Psoas muscle (tissue), 8 donors: ENCODE results near the gene MRPL20. TPM values are rescaled to one million over a fixed set of nuclear protein-coding genes. Genes with fewer than 3 reads are reported as not detected.
"Not testable (repeated sequence)": the region's sequence is repeated elsewhere in the genome, so short reads cannot be mapped to it uniquely, and the experiment has no call there.

ENCODE experiments used
- ATAC-seq, 4 donors: fragments of 200-7000 bp; cut with Tn5 transposase; one replicate each; pipeline ENCODE4 v1.9.1; 2020; ENCODE audit warnings: moderate library complexity in 3 of 4, mild to moderate bottlenecking in 2 of 4
- DNase-seq, 2 donors: peaks; one replicate each; pipeline ENCODE4 v3.0.0-alpha.2; 2020
- H3K27ac ChIP-seq: fragments of 200-600 bp; one replicate; pipeline ENCODE4 v1.8.0; 2022
- H3K27me3 ChIP-seq, 3 donors: fragments of 200-600 bp in 1 of 3; one replicate each; pipeline versions ENCODE4 v1.6.1 to v1.8.0; 2013 to 2022; ENCODE audit warnings: low read length in 2 of 3, mild to moderate bottlenecking in 2 of 3, moderate library complexity in 1 of 3; ENCODE audit not compliant: insufficient read depth in 3 of 3
- H3K36me3 ChIP-seq, 2 donors: fragments of 200-600 bp in 1 of 2; one replicate each; pipeline versions ENCODE4 v1.6.1 to v1.8.0; 2013 to 2022; ENCODE audit warnings: low read depth in 1 of 2, mild to moderate bottlenecking in 1 of 2, moderate library complexity in 1 of 2; ENCODE audit not compliant: insufficient read depth in 1 of 2
- H3K4me1 ChIP-seq: fragments of 200-600 bp; one replicate; pipeline ENCODE4 v1.8.0; 2022
- H3K4me3 ChIP-seq: fragments of 200-600 bp; one replicate; pipeline ENCODE4 v1.8.0; 2022; ENCODE audit warnings: mild to moderate bottlenecking
- H3K9me3 ChIP-seq: fragments of 200-600 bp; one replicate; pipeline ENCODE4 v1.8.0; 2022
- WGBS, 3 donors: extraction: QIAGEN DNeasy Blood & Tissue Kit; methylation state at CpG; one replicate each; pipeline versions ENCODE4 v1.1.6 to v1.1.7; 2013; 5-methylcytosine and 5-hydroxymethylcytosine counted together
- intact Hi-C, 2 donors: fragments of 100-400 bp; cut with DNase I; formaldehyde crosslinking; loops; one replicate each; pipeline versions ENCODE4 v1.11.0 to v1.14.2; 2022
- polyA plus RNA-seq, 3 donors: library from polyadenylated mRNA; stranded (reverse); fragments of 200-250 nt; gene quantifications; one replicate each; pipeline ENCODE4 v1.2.3, GENCODE V29; 2013
- total RNA-seq, 4 donors: library from RNA; stranded (reverse); fragmentation: NEBNext Ultra II Directional in 2 of 4; extraction: Animal tissue kit (Norgen Biotek cat#: 25700) in 2 of 4; gene quantifications; one replicate each; pipeline versions ENCODE4 v1.2.1 to v1.2.4, GENCODE V29; 2021 to 2023
- TF ChIP-seq, protein P1 (sequence below): fragments of 200-600 bp; IDR thresholded peaks from one replicate; pipeline ENCODE4 v1.8.0; 2022; ENCODE audit warnings: antibody characterized with exemption
- donor health status: healthy with polysubstance abuse.
- donor health status: DM: no; HTN: no; CAD: no; lungs with moderate emphysema.
- donor health status: Bipolar disorder and iron deficiency.
- donor health status: healthy.
- donor health status: DM: yes; HTN: yes; CAD: no.
- donor health status: DM: no; HTN: no; CAD: no.
- donor health status: DM: no; HTN: no; CAD: no.
- donor health status: DM: yes; HTN: yes; CAD: no.

The MRPL20 gene
- total and polyA plus RNA-seq, 7 donors: 114 to 308 (median 159) TPM

DNA sequence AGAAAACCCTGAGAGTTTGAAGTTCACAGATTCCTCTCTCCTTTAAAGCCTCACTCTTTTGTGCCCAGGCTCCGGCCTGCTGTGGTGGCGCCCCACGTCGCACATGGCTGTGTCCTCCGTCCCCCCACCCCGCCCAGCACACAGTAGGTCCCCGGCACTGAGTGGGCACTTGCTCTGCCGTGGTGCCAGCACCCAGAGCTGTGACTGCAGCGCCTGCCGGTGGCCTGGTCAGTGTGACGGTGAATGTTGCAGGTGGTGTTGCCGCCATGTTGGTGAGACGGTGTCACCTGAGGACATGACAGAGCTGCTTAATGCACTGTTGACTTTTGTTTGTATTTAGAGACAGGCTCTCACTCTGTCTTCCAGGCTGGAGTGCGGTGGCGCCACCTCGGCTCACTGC, 45.8 kb upstream of the MRPL20 start:
- TF ChIP-seq, protein P1, sequence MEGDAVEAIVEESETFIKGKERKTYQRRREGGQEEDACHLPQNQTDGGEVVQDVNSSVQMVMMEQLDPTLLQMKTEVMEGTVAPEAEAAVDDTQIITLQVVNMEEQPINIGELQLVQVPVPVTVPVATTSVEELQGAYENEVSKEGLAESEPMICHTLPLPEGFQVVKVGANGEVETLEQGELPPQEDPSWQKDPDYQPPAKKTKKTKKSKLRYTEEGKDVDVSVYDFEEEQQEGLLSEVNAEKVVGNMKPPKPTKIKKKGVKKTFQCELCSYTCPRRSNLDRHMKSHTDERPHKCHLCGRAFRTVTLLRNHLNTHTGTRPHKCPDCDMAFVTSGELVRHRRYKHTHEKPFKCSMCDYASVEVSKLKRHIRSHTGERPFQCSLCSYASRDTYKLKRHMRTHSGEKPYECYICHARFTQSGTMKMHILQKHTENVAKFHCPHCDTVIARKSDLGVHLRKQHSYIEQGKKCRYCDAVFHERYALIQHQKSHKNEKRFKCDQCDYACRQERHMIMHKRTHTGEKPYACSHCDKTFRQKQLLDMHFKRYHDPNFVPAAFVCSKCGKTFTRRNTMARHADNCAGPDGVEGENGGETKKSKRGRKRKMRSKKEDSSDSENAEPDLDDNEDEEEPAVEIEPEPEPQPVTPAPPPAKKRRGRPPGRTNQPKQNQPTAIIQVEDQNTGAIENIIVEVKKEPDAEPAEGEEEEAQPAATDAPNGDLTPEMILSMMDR: no peak
- ATAC-seq (no peak), DNase-seq (no peak)
- WGBS, 3 donors: 92 to 94% (median 93%) methylated on average over 16 of the region's 16 CpGs
- H3K27ac ChIP-seq: no peak overlapping the region
- H3K4me3 ChIP-seq: no peak overlapping the region
- H3K27me3 ChIP-seq: no peaks in the 10 kb centered on the region
- intact Hi-C loops: no loop called here
- no peaks in the 10 kb centered on the region for H3K4me1 ChIP-seq
- H3K36me3 ChIP-seq: no peaks in the 10 kb centered on the region
- no peaks in the 10 kb centered on the region for H3K9me3 ChIP-seq

DNA sequence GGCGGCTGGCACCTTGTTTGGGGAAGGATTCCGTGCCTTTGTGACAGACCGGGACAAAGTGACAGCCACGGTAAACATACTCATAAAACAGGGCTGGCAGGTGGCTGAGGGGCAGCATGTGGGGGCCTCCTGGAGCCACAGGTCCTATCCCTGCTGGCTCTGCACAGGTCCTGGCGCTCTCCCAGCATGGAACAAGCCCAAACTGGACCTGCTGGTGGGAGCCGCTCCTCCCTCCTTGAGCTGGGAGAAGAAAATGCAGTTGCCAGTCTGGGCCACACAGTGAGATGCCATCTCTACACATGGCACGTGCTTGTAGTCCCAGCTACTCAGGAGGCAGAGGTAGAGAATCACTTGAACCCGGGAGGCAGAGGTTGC, 45.3 kb upstream of the MRPL20 start:
- 69 to 76% (median 73%) methylated on average over 8 of the region's 8 CpGs for WGBS, 3 donors
- H3K9me3 ChIP-seq, H3K4me1 ChIP-seq, intact Hi-C loops, H3K27ac ChIP-seq, H3K36me3 ChIP-seq, ATAC-seq, DNase-seq, H3K27me3 ChIP-seq, H3K4me3 ChIP-seq: not testable (repeated sequence)

DNA sequence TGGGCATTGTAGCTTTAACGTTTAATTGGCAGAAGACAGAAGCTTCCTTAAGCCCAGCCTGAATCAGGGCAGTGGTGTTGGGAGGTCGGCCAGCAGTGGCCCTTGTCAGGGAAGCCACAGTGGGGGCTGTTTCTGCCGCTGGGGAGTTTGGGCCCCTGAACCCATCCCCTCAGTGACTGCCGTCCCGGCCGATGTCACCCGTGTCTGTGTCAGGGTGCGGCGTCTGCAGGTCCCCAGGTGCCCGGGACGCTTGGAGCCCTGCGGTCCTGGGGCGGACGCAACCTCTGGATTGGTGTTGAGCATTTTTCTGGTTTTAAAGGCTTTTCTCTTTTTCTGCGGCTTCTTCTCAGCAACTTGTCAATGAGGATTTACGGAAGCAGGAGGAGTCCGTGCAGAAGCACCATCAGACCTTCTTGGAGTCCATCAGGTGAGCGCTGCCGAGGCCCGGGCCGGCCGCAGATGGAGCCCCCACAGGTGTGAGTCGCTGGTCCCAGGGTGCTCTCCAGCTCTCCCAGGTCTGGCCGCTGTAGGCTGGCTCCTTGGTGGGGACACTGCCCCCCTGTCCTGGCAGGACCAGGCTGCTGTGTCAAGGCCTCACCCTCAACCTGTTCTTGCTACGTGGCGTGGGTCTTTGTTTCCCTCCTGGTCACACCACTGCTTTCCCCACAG, 44.7 kb upstream of the MRPL20 start:
- TF ChIP-seq, protein P1: no peak
- Histone ChIP-seq H3K27ac (no peak overlapping the region), H3K27me3 (no peaks in the 10 kb centered on the region), H3K4me3 (no peak overlapping the region), H3K4me1 (no peaks in the 10 kb centered on the region), H3K9me3 (no peaks in the 10 kb centered on the region), H3K36me3 (no peaks in the 10 kb centered on the region)
- DNase-seq (no peak), ATAC-seq (no peak)
- WGBS, 3 donors: 88 to 91% (median 90%) methylated on average over 26 of the region's 26 CpGs
- intact Hi-C loops: no loop called here

DNA sequence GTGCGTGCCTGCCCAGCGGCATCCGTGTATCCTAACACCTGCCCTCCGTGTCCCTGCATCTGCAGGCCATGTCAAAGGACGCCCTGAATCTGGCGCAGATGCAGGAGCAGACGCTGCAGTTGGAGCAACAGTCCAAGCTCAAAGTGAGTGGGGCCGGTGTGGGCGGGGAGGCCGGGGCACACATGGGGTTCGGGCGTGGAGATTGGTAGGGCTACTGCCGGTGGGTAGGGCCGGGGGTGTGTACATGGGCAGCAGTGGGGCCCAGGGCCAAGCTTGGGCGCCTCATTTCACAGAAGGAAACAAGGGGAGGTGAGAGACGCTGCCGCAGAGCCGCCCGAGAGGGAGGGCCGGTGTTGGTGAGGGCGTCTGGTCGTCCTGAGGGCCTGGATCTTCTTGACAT, 43.5 kb upstream of the MRPL20 start:
- H3K4me1 ChIP-seq, ATAC-seq, H3K4me3 ChIP-seq, H3K9me3 ChIP-seq, H3K36me3 ChIP-seq, H3K27ac ChIP-seq, H3K27me3 ChIP-seq, intact Hi-C loops, DNase-seq: not testable (repeated sequence)
- whole genome bisulfite sequencing, 3 donors: 77 to 80% (median 79%) methylated on average over 22 of the region's 22 CpGs

DNA sequence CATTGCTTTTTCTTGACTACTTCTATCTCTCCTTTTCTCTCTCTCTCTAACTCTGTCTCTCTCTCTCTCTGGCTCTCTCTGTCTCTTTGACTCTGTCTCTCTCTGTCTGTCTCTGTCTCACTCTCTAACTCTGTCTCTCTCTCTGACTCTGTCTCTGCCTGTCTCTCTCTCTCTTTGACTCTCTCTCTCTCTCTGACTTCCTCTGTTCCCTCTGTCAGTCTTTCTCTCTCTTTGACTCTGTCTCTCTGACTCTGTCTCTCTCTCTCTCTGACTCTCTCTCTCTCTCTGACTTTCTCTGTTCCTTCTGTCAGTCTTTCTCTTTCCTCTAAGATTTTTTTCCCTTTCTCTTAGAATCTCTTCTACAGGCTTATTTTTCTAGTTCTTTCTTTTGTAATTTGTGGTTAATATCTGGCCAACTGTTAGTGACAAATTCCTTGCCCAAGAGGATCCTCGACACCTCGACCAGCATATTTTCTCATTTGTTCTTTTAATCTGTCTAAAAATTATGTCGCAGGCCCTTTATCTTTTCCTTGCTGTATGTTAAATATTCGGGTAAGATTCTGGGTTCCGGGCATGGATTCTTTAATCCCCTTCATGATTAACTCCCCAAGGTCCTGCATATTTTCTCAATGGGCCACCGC, 42.1 kb upstream of the MRPL20 start, which contains the start of gene ATAD3C:
TSS of gene ATAD3C (plus strand) at position 591 of the 641 bp plus-strand sequence. CDS start 995 bp downstream, outside the sequence.
- Histone ChIP-seq H3K27me3 (no peaks in the 10 kb centered on the region), H3K4me1 (no peaks in the 10 kb centered on the region), H3K36me3 (no peaks in the 10 kb centered on the region), H3K27ac (no peak within 1 kb of the TSS), H3K9me3 (no peaks in the 10 kb centered on the region), H3K4me3 (no peak within 1 kb of the TSS)
- TF ChIP-seq, protein P1: no peak
- intact Hi-C loops: no loop called here
- WGBS, 3 donors: 76 to 84% (median 81%) methylated on average over 6 of the region's 6 CpGs
- no peak for DNase-seq
- no peak for ATAC-seq

DNA sequence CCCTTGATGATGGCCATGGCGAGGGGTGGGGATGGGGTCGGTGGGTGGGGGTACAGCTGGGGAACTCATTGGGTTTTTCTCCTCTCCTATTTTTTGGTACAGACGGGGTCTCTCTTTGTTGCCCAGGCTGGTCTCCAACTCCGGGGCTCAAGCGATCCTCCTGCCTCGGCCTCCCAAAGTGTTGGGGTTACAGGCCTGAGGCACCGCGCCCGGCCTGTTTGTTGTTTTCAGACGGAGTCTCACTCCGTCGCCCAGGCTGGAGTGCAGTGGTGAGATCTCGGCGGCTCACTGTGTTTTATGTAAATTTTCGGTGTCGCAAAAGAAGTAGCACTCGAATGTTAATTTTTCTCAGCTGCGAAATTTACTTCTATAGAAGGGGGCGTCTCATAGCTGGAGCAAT, 39.5 kb upstream of the MRPL20 start:
- H3K27me3 ChIP-seq, H3K27ac ChIP-seq, H3K36me3 ChIP-seq, ATAC-seq, H3K9me3 ChIP-seq, DNase-seq, H3K4me3 ChIP-seq, intact Hi-C loops, H3K4me1 ChIP-seq: not testable (repeated sequence)
- 90 to 94% (median 91%) methylated on average over 17 to 19 of the region's 19 CpGs for whole genome bisulfite sequencing, 3 donors
